ENCODE data around the gene CYP46A1.

CYP46A1 gene

GRCh38 chr14:99733540-99734405, 49.7 kb downstream of the CYP46A1 start:
- TF ChIP-seq, protein P1, sequence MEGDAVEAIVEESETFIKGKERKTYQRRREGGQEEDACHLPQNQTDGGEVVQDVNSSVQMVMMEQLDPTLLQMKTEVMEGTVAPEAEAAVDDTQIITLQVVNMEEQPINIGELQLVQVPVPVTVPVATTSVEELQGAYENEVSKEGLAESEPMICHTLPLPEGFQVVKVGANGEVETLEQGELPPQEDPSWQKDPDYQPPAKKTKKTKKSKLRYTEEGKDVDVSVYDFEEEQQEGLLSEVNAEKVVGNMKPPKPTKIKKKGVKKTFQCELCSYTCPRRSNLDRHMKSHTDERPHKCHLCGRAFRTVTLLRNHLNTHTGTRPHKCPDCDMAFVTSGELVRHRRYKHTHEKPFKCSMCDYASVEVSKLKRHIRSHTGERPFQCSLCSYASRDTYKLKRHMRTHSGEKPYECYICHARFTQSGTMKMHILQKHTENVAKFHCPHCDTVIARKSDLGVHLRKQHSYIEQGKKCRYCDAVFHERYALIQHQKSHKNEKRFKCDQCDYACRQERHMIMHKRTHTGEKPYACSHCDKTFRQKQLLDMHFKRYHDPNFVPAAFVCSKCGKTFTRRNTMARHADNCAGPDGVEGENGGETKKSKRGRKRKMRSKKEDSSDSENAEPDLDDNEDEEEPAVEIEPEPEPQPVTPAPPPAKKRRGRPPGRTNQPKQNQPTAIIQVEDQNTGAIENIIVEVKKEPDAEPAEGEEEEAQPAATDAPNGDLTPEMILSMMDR (IDR thresholded peaks at IDR 0.05; ENCODE audit: insufficient read depth, low read length, poor library complexity, severe bottlenecking): no peak
- no peak overlapping the region for H3K4me3 ChIP-seq (replicated peaks; ENCODE audit: low read depth, low read length)
- H3K36me3 ChIP-seq (ENCODE audit: control insufficient read depth, insufficient read depth, low read length): no peaks in the 10 kb centered on the region
- DNase-seq (ENCODE audit: extremely low read depth, insufficient read length): no peak
- no peaks in the 10 kb centered on the region; the same call in 1 of the 2 replicates for H3K27me3 ChIP-seq (replicated peaks; ENCODE audit: control insufficient read depth, insufficient read depth, low read length)

GRCh38 chr14:99734406-99735051, 50.4 kb downstream of the CYP46A1 start:
- TF ChIP-seq, protein P1 (IDR thresholded peaks at IDR 0.05; ENCODE audit: insufficient read depth, low read length, poor library complexity, severe bottlenecking): no peak
- no peaks in the 10 kb centered on the region; the same call in 1 of the 2 replicates for H3K27me3 ChIP-seq (replicated peaks; ENCODE audit: control insufficient read depth, insufficient read depth, low read length)
- DNase-seq (ENCODE audit: extremely low read depth, insufficient read length): no peak

DNA sequence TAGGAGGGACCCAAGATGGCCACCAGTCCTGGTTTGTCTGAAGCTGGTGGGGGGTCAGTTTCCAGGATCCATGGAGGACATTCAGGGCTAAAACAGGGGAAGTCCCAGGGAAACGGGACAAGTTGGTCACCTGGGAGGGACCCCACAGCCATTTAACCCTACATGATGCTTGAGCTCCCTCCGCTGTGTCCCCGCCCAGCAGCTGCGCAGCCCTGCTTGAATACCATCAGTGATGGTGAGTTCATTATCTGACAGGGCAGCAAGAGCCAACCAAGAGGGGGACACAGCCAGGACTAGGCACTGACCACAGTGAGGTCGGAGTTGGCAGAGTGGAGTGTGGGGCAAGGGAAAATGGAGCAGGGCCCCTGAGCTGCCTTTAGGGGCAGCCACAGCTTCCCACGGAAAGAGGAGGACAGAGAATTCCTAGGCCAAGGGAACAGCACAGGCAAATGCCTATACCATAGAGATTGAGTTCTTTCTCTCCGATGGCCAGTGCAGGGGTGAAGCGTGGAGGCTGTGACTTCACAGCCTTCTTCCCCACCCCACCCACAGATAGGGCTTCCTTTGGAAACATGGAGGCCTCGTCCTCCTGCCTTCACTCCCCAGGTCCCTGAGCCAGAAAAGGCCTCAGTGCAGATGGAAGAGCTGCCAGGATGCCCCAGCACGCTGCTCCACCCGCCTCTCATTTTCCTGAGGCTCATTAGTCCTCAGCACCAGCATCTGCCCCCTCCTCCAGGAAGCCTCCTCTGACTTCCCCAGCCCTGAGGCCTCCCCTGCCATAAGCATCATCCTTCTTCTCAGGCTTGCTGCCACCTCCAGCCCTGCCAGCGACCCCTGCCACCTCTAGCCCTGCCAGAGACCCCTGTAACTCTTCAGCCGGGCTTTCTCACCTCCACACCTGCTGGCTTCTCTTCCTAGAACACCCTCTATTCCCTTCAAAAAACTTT, 51.4 kb downstream of the CYP46A1 start:
- no peaks in the 10 kb centered on the region; the same call in 1 of the 2 replicates for H3K27me3 ChIP-seq (replicated peaks; ENCODE audit: control insufficient read depth, insufficient read depth, low read length)
- TF ChIP-seq, protein P1 (IDR thresholded peaks at IDR 0.05; ENCODE audit: insufficient read depth, low read length, poor library complexity, severe bottlenecking): no peak
- H3K4me3 ChIP-seq (replicated peaks; ENCODE audit: low read depth, low read length): no peak overlapping the region
- no peaks in the 10 kb centered on the region for H3K36me3 ChIP-seq (ENCODE audit: control insufficient read depth, insufficient read depth, low read length)
- no peak for DNase-seq (ENCODE audit: extremely low read depth, insufficient read length)

More at GRCh38 chr14:99734406-99735051, 50.4 kb downstream of the CYP46A1 start:
- H3K4me3 ChIP-seq (replicated peaks; ENCODE audit: low read depth, low read length): no peak overlapping the region
- H3K36me3 ChIP-seq (ENCODE audit: control insufficient read depth, insufficient read depth, low read length): no peaks in the 10 kb centered on the region

DNA sequence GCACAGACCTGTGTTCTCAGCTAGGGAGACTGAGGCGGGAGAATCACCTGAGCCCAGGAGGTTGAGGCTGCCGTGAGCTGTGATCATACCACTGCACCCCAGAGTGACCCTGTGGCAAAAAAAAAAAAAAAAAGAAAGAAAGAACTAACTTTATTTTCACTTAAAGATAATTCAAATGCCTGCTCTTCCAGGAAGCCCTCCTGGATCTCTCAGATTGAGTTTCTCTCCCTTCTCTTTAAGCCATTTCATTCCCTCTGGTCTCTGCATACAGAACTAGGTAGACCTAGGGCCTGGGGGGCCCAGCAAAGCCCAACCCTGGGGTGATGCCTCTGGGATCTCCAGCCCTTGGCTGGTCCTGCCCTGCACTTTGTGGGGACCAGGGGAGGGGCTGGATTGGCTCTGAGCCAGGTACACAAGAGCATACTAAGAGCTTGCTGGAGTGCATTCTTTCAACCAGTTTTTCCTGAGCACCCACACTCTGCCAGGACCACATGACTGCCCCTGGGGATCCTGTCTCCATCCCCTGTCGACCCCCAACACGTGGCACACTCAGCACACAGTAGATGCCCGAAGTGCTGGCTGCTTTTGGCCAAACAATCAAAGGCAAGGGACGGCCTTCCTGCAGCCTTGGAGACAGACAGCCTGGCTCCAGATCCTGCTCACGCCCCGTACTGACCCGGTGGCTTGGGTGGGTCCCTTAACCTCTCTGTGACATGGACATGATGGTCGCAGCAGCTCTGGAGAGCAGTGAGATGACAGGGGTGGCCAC, 52.7 kb downstream of the CYP46A1 start:
- TF ChIP-seq, protein P1 (IDR thresholded peaks at IDR 0.05; ENCODE audit: insufficient read depth, low read length, poor library complexity, severe bottlenecking): no peak
- H3K36me3 ChIP-seq (ENCODE audit: control insufficient read depth, insufficient read depth, low read length): no peaks in the 10 kb centered on the region
- H3K27me3 ChIP-seq (replicated peaks; ENCODE audit: control insufficient read depth, insufficient read depth, low read length): peaks cover 1% of the 10 kb centered on the region; the same call in 1 of the 2 replicates
- DNase-seq (ENCODE audit: extremely low read depth, insufficient read length): no peak
- no peak overlapping the region for H3K4me3 ChIP-seq (replicated peaks; ENCODE audit: low read depth, low read length)

Measured in GM06990 (cell line).